Measurements from ENCODE around the gene ZFYVE21.

The ZFYVE21 gene

DNA sequence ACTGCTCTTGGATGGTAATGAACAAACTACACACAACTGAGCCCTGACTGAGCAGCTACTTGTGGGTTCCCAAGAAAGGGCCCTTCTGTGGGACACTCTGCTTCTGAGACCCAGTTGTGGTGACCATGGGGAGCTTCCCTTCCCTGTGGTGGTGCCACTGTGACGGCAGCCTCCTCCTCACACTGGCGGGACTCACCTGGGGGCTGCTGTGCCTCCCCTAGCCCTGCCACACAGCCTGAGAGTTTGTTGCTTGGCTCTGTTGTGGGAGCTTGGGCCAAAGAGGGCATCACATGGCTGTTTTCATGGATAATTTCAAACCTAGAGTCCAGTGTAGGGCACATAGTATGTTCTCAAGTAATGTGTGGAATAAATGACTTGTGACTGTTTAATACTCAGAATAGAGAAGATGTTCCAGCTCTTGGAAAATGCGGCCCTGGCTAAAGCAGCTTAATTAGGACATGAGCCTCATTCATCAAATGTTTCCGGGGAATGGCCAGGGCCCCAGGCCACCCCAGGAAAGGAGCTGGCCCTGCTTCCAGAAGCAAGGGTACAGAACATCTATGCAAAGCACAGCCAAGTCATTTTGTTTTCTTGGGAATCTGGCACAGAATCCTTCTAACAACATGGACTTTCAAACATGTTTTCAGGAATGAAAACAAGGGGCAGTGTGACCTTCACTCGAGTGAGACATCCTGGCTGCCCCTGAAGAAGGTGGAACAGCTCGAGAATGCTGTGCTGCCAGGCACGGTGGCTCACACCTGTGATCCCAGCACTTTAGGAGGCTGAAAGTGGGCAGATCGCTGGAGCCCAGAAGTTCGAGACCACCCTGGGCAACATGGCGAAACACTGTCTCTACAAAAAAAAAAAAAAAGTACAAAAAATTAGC lies 21.2 kb downstream of the ZFYVE21 start:
- DNase-seq (ENCODE audit: low read depth in 3 of 3, low spot score in 1 of 3) = no peak

GRCh38 chr14:103737432-103738045 lies 21.9 kb downstream of the ZFYVE21 start:
- no peak for DNase-seq (ENCODE audit: low read depth in 3 of 3, low spot score in 1 of 3)

DNA sequence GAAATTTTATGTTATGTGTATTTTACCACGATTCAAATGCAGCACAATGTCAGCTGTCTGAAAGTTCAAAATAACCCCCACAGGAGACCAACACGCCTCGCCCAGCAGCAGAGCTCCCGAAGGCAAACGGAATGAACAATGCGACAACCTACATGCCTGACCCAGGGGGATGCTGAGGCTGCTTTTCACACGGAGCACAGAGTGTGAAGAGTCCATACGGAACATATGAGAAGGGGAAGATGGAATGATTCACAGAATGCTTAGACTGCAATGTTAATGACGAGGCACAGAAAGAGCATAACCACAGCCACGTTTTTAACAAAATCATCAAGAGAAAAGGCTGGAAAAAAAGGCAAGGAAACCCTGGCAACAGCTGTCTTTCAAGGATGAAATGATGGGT lies 22.6 kb downstream of the ZFYVE21 start:
- no peak for DNase-seq (ENCODE audit: low read depth in 3 of 3, low spot score in 1 of 3)

DNA sequence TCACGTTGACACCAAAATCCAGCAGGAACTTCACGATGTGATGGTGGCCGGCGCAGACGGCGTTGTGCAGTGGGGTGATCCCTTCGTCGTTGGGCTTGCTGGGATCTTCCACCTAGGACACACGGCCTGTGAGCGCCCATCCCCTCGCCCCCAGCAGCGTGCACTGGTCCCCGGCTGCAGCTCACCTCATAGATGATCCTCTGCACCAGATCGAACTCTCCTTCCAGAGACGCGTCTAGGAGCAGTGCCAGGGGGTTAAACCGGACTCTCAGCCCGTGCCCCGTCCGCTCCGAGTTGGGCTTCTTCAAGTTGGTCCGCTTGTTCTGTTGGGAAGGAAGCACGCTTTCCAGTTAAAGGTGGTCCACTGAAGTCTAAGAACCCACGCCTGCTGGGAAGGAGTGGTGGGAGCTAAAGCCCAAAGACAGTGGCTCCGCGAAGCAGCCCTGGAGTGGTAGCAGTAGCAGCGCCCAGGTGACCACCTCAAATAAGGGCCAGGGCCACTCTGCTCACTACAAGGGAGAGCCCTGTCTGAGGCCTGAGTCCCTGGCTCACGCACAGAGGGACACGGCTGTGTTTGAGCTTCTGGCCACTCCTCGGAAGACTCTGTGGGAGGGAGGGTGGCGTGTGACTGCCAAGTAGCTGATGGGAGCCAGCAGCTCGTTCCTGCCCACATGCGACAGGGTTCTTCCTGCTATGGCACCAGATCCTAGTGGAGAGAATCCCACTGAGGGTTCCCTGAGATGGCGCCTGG lies 23.3 kb downstream of the ZFYVE21 start:
- no peak for DNase-seq (ENCODE audit: low read depth in 3 of 3, low spot score in 1 of 3)

DNA sequence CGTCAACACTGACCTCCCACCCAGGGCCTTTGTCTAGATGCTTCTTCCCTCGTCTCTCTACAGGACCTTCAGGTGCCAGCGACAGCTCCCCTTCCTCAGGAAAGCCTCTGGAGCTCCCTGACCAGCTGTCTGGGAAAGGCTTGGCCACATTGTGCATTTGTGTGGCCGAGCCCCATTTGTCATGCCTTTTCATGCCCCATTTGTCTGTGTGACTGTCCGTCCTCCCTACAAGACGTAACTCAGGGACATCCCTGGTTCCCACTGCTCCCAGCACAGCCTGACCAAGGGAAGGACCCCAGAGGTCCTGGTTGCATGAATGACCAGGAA lies 23.8 kb downstream of the ZFYVE21 start:
- no peak for DNase-seq (ENCODE audit: low read depth in 3 of 3, low spot score in 1 of 3)

GRCh38 chr14:103739793-103740501 lies 24.3 kb downstream of the ZFYVE21 start:
- DNase-seq (ENCODE audit: low read depth in 3 of 3, low spot score in 1 of 3) = no peak

DNA sequence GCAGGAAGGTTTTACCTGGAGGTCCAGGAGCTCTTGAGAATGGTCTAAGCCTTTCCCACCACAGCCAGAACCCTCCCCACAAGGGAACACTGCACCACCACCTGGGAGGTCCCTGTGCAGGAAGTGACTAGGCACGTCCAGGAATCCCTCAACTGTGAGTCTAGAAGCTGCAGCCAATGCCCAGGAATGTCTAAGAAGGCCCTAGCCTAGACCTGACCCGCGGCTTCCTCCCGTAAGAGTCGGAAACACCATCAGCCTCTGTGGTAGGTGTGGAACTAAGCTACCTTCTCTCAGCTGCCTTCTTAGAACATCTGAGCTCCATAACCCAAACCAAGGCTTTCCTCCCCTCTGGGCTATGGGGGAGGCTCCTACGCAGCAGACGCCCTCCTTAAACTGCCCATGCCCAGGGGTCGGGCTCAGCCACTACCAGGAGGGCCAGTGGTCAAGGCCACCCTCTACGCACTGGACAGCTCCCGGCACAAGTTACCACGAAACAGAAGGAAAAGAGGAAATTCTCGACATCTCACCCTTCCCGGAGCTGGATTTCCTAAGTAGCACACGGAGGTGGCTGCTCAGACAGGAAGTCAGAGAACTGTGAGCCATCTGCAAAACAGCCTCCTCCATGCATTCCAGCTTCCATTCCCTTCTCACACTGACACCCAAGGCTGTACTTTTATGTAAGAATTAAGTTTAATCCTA lies 25.5 kb downstream of the ZFYVE21 start:
- DNase-seq (ENCODE audit: low read depth in 3 of 3, low spot score in 1 of 3) = no peak

GRCh38 chr14:103741876-103742275 lies 26.3 kb downstream of the ZFYVE21 start:
- DNase-seq (ENCODE audit: low read depth in 3 of 3, low spot score in 1 of 3) = no peak

DNA sequence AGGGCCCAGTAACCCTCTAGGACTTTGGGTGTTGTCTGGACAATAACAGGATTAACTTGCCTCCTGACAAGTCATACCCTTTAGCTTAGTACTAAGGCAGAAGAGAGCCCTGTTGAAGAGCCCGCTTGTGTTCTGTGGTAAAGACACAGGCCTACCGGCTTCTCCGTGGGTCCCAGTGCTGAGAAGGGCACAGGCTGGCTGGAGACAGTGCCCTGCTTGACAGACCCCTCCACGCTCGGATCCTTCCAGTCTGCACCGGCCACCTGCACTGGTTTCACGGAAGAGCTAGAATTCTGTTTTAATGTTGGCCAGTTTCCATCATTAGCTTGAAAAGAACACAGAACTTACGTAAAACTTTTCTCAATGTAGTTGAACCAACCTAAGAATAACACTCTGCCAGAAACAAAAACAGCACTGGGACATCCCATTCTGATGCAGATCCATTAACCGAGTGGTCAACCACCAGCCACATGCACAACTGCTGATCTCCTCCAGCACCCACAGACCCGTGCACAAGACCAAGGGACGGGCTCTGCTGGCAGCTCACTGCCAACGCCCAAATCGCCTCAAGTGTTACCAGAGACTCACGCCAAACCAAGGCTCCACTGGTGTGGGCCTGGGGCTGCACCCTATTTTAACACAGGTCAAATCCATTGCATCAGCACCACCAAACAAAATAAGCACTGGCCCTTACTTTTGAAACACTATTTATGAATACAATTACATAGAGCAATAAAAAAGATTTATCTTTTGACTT lies 27.1 kb downstream of the ZFYVE21 start:
- no peak for DNase-seq (ENCODE audit: low read depth in 3 of 3, low spot score in 1 of 3)

- no peak for DNase-seq (ENCODE audit: low read depth in 3 of 3, low spot score in 1 of 3)
These were observed 28.1 kb downstream of the ZFYVE21 start for GRCh38 chr14:103743691-103744090.

- DNase-seq (ENCODE audit: low read depth in 3 of 3, low spot score in 1 of 3) = no peak
These were observed 29.2 kb downstream of the ZFYVE21 start for GRCh38 chr14:103744621-103745395.

GRCh38 chr14:103745424-103745823 lies 29.8 kb downstream of the ZFYVE21 start:
- no peak for DNase-seq (ENCODE audit: low read depth in 3 of 3, low spot score in 1 of 3)

- no peak for DNase-seq (ENCODE audit: low read depth in 3 of 3, low spot score in 1 of 3)
These were observed 31.1 kb downstream of the ZFYVE21 start for GRCh38 chr14:103746701-103747100.

DNA sequence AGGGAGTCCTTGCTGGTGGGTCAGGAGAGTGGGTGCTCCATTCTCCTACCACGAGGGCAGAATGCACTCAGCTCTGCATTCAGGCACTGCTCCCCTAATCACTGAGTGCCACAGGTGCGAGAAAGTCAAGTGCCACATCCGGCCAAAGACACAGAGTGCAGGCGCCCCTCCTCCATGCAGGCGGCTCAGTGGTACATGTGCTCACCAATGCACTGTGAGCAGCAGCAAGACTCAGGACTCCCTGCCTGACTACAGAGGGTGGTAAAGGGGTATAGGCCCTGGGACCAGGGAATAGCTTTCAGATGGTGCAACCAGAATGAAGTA lies 32.9 kb downstream of the ZFYVE21 start:
- peak; percentile 3 to 10 (median 9) for DNase-seq (ENCODE audit: low read depth in 3 of 3, low spot score in 1 of 3)

DNA sequence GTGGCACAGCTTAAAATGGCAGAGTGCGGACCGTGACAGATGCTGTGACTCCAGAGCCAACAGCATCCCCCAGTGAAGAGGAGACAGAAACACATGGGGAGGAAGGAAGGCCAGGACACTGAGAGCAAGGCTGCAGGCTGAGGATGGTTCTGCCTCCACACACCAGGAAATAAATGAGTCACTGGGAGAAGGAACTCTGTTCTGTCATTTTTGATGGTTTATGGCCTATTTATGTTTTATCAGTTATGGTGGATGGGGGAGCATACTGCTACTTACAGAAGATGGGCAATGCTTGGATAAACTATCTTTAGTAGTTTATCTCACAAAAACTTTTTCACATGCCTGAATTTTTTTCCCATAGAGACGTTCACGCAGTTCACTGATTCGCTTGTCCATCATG lies 33.8 kb downstream of the ZFYVE21 start:
- no peak for DNase-seq (ENCODE audit: low read depth in 3 of 3, low spot score in 1 of 3)

DNA sequence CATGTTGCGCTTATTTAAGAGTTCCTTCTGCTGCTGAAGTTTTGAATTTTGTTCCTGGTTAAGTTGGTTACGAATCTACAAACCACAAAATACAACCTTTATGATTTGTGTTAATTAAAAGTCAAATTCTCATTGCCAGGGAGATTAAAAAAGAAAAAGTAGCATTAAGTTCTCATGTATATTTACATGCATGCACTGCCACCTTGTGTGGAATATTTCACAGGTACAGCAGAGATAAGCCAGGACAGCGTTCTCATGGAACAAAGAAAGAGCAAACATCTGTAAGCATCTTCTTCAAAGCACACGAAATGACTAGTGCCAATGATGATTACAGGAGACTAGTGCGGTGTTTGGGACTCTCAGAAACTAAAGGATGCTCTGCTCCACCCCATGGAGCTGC lies 34.2 kb downstream of the ZFYVE21 start:
- no peak for DNase-seq (ENCODE audit: low read depth in 3 of 3, low spot score in 1 of 3)

- no peak for DNase-seq (ENCODE audit: low read depth in 3 of 3, low spot score in 1 of 3)
These were observed 38.2 kb downstream of the ZFYVE21 start for GRCh38 chr14:103753774-103754173.

DNA sequence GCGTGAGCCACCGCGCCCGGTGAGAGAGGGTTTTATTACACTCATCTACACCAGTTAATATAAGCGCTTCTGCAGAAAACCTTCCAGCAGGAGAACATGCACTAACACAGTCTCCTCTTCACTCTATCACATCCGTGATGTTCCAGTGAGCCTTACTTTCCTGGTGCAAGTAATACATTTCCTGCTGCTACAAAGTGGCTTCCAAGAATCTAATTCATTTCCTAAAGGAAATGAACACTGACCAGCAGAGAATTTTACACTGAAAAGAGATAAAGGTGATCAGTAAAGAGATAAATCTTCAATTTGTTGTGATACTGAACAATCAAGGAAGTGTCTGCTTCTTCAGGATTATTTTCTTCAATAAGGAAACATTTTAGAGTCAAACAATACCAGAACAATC lies 39.5 kb downstream of the ZFYVE21 start:
- DNase-seq (ENCODE audit: low read depth in 3 of 3, low spot score in 1 of 3) = no peak

GRCh38 chr14:103758059-103758776 lies 42.6 kb downstream of the ZFYVE21 start:
- DNase-seq (ENCODE audit: low read depth in 3 of 3, low spot score in 1 of 3) = no peak

All from stimulated activated CD4-positive, alpha-beta T cell treated with anti-CD3 and anti-CD28 coated beads, TNF-alpha, amount 100 ng/mL, for 1 hour (primary cell).